Hypothalamus (tissue), 51 donors: ENCODE measurements around the gene INO80C.

Experiments
- DNase-seq, 51 donors: peaks; one replicate each; lab custom pipeline; 2025; lab: John Stamatoyannopoulos, UW

The INO80C gene, protein sequence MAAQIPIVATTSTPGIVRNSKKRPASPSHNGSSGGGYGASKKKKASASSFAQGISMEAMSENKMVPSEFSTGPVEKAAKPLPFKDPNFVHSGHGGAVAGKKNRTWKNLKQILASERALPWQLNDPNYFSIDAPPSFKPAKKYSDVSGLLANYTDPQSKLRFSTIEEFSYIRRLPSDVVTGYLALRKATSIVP

DNA sequence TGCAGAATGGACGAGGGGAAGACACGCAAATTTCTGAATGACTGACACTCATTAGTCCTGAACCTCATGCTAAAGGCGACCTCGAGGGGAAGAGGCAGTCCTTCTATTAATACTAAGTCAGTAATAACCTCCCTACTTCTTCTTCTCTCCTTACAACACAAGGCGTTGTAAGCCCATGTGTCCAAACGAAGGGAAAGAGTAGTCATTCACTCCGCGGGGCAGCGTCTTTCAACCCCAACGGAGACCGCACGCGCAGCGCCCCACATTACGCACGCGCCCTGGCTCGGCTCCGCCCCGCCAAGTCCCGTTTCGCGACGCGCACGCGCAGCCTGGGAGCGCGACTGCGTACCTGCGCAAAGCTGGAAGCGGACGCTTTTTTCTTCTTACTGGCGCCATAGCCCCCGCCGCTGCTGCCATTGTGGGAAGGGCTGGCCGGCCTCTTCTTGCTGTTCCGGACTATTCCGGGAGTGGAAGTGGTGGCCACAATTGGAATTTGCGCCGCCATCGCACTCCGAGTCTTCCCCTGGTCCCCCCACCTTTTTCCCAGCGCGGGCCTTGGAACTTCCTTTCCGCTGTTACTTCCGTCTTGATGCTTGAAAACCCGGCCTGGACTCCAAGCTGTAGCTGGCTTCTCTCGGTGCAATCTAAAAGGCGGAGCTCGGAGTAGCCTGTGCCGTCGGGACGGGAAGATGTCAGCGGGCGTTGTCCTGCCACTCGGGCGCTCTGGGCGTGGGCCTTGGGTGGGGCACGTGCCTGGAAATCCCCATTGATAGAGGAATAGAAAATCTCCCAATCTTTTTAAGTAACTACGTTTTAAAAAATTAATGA lies at the start of gene INO80C:
Gene INO80C (minus strand): TSS at position 591 of the 828 bp plus-strand sequence. CDS start 86 bp downstream, at position 505.
- DNase-seq, result peak; percentile 62 to 99 (median 87)

DNA sequence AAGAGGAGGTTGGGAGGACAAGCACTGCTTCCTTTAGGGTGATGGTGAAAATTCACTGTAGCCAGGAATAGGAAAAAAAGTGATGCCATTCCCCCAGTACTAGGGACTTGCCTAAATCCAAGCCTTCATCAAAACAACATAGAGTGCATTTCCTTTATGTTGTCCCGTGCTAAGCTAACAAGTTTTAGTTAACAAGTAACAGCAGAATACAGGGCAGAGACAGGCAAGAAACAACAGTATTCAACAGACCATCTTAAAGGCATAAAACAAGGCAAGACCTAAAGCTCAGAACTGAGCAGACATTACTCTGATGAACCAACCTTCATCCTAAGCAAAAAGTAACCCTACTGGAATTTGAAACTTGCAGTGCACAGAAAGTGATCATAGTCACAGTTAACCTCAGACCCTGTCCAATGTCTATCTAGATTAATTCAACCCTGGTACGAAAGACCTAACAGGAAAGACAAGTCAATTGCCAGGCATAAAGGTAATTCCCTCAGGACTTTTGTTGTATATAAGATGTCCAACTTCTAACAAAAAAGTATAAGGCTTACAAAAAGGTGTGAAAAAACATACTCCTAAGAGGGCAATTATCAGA lies 49.3 kb upstream of the INO80C start:
- DNase-seq, result no peak

DNA sequence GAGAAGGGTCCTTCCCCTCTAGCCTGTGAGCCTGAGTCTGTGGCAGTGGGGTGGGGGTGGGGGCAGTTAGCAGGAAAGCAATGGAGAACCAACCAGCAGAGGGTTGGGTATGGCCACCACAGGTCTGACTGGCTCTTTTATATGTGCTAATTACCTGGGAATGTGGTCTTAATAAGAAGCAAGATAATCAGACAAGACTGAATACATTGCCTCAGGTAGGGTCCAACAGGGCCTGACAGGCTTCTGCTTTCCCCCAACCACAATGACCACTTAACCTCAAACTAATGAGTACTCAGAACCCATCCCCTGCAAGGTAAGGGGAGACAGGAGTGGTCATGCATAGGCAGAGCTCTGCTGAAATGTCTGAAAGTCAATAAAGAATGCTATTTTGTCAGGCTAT lies 44.6 kb upstream of the INO80C start:
- no peak for DNase-seq

DNA sequence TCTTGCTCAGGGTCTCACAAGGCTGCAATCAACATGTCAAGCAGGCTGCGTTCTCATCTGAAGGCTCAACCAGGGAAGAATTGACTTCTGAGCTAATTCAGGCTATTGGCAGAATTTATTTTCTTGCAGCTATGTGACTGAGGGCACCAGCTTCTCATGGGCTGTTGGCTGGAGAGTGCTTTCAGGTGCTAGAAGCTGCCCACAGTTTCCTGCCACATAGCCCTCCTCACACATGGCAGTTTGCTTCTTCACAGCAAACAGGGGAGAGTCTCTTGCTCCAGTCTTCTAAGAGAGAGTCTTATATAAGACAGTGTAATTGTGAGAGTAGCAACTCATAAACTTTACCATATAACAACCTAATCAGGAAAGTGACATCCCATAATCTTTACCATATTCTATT lies 37.5 kb upstream of the INO80C start:
- DNase-seq, result no peak

DNA sequence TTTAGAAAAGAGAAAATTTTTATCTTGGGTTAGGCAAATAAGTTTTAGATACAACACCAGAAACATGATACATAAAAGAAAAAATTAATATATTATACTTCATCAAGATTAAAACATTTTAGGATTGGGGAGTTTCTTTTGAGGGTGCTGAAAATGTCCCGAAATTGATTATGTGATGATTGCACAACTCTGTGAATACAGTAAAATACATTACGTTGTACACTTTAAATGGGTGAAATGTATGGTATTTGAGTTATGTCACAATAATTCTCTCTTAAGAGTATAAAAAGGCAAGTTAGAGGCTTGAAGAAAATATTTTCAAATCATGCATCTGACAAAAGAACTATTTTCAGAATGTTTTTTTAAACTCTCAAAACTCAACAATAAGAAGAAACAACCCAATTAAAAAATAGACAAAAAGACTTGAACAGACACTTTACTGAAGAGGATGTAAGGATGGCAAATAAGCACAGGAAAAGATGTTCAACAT lies 36.2 kb upstream of the INO80C start:
- DNase-seq, result no peak

DNA sequence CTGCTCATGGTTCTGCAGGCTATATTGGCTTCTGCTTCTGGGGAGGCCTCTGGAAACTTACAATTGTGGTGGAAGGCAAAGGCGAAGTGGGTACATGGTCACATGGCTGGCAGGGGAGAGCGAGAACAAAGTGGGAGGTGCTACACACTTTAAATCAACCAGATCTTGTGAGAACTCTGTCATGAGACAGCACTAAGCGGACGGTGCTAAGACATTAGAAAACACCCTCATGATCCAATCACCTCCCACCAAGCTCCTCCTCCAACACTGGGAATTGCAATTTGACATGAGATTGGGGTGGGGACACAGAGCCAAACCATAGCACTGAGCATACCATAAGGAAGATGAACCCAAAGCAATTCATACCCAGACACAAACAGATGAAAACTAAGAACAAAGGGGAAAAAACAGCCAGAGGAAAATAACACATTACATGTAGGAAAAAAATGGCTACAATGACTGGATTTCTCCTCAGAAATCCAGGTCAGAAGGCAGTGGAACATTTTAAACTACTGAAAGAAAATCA lies 31.1 kb upstream of the INO80C start:
- no peak for DNase-seq

DNA sequence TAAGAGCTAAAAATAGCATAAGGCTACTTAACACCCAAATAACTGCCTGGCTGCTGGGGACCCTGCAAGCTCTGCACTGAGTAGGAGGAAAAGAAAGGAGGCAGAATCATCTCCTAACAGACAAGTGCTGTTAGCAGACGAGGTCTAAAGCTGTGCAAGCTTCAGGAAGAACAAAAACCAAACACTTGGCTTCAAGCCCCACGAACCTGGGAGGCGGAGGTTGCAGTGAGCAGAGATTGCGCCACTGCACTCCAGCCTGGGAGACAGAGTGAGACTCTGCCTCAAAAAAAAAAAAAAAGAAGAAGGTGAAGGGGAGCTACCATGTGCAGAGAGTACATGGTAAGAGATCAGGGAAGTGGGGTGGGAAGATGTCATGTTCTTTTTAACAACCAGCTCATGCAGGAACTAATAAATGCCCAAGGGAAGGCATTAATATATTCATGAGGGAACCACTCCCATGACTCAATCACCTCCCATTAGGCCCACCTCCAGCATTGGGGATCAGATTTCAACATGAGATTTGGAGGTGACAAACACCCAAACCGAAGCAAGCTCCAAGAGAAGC lies 28.8 kb upstream of the INO80C start:
- DNase-seq, result peak in 2 of 51 donors; percentile 2 to 14

DNA sequence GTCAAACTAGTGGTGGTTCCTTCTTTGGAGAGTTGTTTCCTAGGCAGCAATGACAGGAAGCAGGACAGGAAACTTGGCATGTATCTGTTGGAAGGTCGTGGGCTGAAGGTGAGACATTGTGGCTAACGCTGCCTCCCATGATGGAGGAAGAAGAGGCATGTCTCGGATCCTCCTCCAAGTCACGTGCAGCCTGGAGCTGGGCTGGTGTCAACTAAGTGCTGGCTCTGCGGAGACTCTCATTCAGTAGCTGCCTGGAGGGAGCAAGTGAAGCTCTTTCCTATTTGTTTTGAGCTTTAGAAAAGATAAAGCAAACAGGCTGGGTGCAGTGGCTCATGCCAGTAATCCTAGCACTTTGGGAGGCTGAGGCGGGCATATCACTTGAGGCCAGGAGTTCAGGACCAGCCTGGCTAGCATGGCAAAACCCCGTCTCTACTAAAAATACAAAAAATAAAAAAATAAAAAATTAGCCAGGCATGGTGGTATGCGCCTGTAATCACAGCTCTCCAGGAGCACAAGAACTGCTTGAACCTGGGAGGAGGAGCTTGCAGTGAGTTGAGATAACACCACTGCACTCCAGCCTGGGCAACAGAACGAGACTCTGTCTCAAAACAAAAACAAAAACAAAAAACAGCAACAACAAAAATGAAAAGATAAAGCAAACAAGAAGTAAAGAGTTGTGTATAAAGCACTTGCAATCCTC lies 28.2 kb upstream of the INO80C start:
- peak in 2 of 51 donors; percentile 5 to 8 for DNase-seq

DNA sequence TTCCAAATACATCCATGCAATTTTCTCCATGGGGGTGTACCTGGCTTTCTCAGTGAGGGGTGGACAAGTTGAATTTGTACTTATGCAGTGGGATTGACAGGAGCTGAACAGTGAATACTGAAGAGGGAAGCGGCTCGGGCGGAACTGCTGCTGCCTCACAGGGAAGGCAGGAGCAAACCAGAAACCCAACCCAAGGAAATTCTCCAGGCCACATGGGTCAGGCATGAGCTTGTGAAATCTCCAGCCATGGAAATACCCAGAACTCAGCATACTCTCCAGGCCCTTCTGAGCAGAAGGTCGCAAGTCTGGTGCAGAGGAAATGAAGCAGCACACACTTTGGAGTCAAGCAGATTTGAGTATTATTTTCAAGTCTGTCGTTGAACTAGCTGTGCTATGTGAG lies 26.5 kb upstream of the INO80C start:
- peak in 9 of 51 donors; percentile 3 to 31 (median 15) for DNase-seq

DNA sequence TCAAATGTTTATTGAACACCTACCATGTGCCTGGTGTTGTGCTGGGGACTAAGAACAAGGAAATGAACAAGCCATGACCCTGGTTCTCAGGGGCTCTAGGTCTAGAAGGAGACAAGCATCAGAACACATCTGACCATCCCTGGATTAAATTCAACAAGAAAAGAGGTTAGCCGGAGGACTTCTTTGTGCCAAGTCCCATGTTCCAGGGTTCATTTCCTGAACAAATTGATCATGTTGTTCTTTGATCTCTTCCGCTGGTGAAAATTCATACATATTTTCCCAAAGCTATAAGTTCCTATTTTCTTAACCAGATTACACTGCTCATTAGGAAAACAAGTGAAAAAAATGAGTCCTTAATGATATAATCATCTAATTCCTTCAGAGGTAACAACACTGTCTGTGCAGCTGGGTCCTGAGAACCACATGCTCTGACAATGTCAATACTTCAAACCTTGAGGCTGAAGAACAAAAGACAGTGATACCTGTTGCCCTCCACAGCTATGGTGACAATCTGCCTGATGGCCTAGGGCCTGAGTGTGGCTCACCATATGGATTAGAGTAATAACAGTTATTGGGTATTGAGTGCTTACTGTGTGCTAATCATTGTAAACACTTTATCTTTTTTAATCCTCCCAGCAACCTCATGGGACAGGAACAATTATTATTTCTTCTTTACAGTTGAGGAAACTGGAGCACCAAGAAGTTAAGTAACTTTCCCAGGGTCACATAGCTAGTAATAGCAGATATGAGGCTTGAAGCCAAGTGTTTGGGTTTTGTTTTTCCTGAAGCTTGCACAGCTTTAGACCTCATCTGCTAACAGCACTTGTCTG lies 24.6 kb upstream of the INO80C start:
- no peak for DNase-seq

DNA sequence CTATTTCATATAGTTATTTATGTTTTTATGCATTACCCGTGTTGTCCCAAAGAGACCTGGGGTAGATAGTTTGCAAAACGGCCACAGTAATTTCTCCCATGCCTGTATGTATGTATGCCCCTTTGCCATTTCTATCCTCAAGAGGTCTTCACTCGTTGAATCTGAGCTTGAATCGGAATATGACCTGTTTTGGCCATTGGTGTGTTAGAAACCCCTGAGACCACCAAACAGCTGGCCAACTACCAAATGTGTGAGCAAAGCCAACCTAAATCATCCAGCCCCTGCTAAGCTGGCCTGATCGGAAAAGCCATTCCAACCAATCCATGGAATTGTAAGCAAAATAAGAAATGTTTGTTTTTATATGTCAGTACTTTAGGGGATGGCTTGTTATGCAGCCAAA lies 23.4 kb upstream of the INO80C start:
- DNase-seq, result no peak

DNA sequence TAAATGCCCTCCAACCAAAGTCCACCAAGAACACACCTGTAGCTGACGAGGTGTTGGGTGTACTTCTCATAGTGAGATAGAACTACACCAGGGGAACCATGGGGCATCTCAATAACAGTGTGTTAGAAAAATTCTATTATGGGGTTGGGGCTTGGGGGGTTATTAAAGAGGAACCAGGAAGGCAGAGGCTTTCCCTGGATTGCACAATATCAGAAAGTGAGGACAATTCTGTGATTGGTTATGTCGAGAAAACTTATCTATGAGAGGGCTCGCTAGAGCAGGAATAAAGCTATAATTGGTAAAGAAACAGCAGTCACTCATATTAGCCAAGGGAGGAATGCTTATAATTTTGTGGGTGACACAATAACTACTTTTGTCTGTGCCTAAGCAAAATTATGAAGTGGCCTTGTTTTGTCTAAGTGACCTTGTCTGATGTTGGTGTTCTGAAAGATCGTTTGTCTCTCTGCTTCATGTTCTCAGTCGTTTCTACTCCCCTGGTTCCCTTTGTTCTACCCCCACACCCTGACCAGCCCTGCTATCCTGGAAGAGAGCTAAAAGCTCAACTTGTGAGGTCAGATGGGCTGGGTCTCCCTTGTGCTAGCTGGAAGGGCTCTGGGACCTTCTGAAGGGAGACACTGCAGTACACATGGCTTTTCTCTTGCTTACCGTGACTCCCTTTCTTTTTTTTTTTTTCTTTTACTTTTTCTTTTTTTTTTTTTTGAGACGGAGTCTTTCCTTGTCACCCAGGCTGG lies 21.6 kb upstream of the INO80C start:
- no peak for DNase-seq

DNA sequence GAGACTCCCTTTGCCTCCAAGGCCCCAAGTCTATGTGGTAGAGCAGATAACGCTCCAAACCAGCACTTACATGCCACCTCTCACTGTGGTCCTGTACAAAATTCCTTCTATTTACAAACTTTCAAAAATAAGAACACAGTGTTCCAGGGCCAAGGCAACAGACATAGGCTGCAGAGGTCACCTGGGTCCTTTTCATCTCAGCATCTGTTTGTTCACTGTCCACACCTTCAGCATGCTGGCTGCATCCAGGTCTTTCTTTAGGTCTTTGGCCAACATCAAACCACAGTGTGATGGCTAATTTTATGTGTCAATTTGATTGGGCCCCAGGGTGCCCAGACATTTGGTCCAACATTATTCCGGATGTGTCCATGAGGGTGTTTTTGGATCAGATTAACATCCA lies 20.0 kb upstream of the INO80C start:
- no peak for DNase-seq

DNA sequence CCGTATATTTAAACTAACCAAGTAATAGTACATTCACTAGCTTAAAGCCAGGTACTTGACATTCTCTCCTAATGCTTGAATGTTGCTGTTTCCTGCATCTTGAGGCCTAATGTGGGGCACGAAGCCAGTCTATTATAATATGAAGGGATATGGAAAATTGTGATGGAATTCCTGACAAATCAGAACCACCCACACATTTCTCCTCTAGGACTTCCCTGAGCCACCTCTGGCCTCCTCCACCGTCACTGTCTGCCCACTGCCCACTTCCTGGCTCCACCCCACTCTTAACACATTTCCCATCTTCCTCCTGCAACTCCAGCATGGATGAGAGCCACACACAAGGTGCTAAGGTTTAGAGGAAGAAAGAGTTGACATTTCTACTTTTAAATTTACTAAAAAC lies 19.0 kb upstream of the INO80C start:
- no peak for DNase-seq

DNA sequence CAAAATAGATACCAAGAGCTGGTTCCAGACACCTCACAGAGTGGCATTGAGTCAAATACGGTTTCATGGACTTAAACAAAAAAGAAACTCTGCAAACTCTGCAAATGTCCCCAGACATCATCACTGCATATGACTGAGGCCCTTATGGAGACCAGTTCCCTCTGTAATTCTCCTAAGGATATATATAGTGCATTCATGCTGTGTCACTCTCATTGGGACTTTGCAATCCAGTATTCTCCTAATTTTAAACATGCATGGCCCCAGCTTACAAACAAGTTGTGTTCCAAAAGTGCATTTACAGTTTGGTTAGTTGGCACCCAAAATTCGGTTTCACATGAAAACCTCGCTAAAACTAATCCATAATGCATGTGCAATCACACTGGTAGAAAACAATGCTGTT lies 18.6 kb upstream of the INO80C start:
- no peak for DNase-seq

DNA sequence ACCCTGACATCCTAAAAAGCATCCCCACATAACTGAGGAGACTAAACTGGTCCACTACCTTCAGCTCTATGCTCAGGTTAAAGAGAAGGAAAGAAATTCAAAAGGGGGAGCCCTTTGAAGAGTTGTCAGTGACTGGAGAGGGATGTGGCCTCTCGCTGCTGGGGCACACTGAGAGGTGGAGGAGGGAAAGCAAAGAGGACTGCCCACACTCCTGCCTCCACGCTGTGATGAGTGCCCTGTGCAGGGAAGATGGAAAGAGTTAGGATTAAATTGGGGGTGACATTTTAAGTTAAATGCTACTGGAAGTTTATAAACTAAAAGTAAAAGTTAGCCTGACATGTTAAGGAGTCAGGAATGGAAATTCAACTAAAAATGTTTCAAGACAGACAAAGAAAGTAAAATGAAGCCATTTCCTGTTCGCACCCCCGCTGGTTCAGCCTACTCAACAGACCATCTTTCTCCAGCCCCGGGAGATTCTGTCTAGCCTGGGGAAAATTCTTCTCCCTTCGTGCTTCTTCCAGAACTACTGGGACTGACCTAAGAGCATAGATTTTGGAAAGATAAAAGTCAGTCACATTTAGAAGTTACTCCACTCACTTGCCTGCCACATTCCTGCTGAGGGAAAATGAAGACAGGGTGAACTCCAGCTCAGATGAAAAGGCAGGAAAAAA lies 17.8 kb upstream of the INO80C start:
- no peak for DNase-seq

DNA sequence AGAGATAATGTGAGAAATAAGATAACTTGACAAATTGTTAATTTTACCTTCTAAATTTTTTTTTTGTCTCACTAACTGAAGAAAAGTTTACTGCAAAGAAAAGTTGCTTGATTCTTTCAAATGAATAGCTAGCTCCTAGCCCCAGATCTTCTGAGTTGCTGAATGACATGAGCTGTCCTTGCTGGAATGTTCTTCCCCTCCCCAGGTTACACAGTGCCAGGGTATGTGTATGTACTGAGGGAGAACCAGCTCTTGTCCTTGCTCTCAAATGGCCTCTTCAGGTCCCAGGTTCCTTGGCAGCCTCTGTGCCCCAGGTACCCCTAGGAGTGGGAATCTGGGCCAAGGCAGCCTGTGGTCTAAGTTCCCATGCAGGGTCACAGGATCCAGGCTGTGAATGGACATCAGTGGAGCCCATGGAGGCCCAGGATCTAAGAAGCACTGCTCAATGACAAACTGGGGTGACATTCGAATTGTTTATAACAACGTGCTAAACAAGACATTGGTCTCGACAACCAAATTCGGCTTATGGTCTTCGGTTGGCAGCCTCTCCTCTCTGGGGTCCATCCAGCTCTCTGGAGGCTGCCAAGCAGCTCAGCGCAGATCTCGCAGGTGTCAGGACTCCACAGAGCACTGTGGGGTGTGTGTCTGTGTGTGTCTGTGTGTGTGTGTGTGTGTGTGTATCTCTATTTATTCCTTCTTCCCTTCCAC lies 17.1 kb upstream of the INO80C start:
- no peak for DNase-seq

DNA sequence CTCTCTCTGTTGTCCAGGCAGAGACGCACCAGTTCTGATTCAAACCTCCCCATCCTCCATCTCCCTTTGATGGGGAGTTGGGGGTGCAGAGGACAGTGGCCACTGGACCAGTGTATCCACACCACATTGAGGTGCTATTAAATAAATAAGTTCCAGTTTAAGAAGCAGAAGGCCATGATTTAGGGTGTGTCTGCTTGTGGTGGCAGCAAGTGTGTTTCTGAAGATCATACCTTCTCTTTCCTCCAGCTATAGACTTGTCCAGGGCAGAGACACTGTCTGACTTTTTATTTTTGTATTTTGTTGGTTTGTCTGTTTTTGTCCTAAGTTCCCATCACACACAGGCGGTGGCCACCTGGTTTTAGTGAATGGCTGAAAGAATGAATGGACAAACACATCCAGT lies 16.5 kb upstream of the INO80C start:
- no peak for DNase-seq
